HG03521 (cell line): ENCODE data around the gene OPCML.

ENCODE experiments used
- ATAC-seq: cut with Tn5 transposase; IDR thresholded peaks from one replicate; pipeline ENCODE4 v1.9.1; 2021; ENCODE audit warnings: mild to moderate bottlenecking, moderate library complexity; ENCODE audit not compliant: unreplicated experiment

OPCML gene

GRCh38 chr11:132962041-132962440 lies 570.3 kb downstream of the OPCML start:
- ATAC-seq = no peak

GRCh38 chr11:132961453-132961852 lies 570.8 kb downstream of the OPCML start:
- ATAC-seq = no peak

GRCh38 chr11:132960273-132961078 lies 571.8 kb downstream of the OPCML start:
- ATAC-seq = no peak

- ATAC-seq = no peak
Observed at GRCh38 chr11:132959693-132960092, 572.6 kb downstream of the OPCML start.

- no peak for ATAC-seq
Observed at GRCh38 chr11:132957881-132958280, 574.4 kb downstream of the OPCML start.

DNA sequence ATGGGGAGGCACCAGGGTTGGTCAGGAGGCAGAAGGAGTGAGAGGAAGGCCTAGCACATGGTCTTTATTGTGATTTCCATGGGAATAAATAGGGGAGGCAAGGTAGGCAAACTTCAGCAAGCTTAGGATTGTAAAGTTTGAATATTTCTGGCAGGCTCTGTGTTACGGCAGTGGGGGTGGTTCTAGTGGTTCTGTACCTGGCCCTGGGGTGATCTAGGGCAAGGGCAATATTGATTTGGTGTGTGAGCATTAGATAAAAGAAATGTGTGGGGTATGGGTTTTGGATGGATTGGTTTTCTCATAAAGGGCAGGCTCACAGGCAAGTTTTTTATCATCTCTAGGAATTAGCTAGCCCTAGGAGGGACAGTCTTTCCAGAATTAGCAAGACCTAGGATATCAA lies 584.0 kb downstream of the OPCML start:
- no peak for ATAC-seq

DNA sequence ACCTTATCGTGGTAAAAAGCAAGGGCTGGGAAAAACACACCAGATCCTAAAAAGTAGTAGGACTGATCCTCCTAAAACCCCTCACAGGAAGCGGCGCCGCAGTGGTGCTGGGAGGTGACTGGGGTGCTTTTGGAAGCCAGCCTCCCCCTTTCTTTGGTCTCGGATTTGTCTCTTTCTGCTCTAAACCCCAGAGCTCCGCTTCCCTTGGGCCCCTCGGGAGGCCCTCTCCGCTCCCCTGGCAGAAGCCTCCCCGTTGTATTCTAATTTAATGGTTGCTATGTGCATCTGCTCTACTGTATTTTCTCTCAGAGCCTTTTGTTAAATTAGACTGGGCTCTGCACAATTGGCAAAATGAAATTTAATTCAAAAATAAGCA lies 587.7 kb downstream of the OPCML start:
- ATAC-seq = no peak

GRCh38 chr11:132943706-132944568 lies 588.4 kb downstream of the OPCML start:
- no peak for ATAC-seq

DNA sequence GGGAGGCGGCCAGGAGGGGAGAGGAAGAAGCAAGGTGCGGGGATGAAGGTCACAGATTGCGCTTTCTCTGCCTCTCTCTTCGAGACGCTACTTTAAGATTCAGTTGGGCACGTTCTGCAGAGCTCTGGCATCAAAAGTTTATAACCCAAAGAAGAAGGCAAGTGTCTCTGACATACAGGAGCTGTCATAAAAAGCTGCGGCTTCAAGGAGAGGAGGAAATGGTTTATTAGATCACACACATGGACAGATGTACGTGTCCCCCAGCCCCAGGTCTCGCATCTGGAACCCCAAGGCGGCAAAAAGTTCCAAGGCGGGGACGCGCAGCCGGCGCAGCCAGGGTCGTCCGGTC lies 589.0 kb downstream of the OPCML start:
- ATAC-seq = no peak

DNA sequence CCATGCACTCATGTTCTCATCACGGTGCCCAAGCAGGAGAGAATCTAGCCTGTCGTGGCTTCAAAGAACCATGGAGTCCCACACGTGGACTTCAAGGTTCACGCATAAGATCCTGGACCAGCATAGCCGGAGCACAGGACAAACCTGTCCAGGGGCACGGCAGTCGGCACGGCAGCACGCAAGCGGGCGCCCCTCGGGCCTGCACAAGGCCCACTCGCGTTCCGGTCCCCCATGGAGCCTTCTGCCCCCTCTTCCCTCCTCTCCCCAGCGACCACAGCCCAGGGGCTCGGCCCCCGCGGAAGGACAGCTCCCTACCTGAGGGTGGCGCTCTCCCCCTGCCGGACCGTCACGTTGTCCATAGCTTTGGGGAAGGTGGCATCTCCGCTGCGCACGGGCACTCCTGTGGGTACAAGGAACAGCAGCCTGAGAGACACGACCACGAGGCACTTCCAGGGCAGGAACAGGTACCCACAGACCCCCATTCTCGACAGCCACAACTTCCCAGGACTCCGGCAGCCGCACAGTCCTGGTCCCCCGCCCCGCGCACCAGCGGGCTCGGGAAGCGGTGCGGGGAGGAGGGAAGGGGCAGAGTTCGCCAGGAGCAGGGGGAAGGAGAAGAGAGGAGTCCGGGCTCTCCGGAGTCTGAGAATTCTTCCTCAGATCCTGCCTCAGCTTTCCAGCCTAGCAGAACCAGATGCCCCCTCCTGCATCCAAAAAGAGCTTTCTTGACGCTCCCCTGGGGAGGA lies 589.5 kb downstream of the OPCML start:
- ATAC-seq = no peak

DNA sequence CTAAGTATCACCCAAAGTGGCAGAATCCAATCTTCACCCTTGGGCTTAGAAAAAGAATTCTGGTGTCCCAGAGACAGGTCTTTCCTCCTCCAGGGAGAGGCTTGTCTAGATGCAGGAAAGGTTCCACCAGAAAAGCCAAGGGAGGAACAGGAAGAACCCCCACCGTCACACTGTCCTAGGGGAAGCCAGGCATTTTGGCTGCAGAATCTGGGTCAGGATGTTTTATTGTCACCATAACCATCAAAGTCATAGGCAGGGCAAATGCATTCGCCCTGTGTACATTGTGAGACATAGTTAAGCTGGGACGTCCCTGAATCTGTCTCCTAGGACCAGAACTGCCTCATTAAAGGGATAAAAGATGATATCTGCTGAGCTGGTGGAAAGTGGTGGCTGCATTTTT lies 590.5 kb downstream of the OPCML start:
- ATAC-seq = no peak

DNA sequence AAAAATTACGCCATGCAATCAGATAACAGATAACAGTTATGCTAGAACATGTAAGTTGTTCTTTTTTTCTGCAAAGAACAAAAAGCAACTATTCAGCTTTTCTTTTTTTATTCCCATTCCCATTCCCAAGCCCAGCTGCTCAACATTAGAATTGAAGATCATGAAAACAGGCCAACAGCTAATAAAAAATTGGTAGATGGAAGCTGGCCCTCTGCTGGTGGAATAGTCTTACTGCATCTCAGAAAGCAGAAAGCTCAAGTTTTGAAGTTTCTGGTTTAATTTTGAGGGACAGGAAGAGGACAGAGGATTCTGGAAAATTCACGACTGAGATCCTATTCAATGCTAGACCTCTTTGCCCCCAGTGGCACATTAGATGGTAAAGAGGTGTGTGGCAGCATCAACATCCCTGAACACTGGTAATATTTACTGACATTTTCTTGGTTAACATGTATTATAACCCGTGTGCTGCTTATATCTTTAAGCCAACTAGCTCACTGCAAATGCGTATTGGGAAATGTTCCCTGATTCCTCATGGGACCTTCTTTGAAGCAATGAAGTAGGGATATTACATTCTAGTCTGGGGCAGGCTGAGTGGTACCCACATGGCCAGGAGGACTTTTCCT lies 591.2 kb downstream of the OPCML start:
- ATAC-seq = no peak

- ATAC-seq = no peak
Observed at GRCh38 chr11:132937016-132937415, 595.3 kb downstream of the OPCML start.

- ATAC-seq = no peak
Observed at GRCh38 chr11:132935383-132935782, 596.9 kb downstream of the OPCML start.

DNA sequence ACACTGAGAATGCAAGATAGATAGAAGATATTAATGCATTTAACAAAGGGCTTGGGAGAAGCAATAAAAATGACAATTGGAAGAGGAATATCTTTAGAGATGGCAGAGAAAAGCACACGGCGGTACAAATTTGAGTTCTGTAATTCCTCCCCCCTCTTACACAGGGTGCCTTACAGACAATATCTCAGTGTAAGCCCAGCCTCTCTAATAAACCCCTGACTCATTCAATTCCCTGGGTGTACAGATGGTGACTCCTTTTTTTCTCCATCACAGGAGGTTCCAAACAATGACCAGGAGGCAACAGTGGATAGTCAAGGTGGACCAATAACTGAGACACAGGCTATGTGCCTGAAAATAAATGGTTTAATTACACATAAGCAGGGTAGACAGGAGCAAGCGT lies 598.6 kb downstream of the OPCML start:
- ATAC-seq = no peak

DNA sequence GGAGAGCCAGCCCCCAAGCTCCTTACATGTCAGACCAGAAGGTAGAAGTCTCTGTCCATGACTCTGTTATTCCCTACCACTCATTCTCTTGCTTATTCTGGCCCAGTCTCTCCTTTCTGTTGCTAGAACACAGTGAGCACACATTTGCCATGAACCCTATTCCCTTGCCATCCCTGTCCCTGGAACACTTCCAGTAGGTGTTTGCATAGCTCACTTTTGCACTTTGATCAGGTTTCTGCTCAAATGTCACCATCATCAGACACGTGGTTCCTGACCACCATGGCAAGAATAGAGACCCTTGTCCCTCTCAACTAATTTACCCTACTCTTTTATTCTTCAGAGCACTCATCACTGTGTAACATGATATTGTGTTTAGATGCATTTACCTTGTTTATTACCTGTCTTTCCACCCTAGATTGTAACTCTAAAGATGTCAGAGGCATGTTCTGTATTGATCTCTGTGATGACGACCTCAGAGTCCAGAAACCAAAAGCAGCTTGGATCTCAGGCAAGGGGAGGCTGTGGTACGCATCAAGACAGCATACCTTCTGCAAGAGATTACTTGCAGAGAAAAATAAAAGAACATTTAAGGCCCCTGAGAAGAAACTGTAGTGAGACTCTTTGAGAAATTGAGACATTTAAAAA lies 606.4 kb downstream of the OPCML start:
- ATAC-seq = no peak

DNA sequence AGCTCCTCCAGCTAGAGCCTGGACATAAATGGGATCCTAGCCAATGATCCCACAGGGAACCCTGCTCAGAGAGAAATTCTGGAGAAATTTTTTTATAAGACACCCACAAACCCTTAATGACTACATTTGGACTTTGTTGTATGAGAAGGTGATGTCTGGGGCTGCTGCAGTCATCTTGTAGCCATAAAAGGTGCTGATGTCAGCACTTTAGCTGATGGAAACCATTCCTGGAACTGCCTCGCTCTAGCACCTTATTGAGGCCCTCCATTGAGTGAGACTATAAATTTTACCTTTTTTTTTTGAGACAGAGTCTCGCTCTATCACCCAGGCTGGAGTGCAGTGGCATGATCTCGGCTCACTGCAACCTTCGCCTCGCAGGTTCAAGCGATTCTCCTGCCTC lies 610.7 kb downstream of the OPCML start:
- ATAC-seq = no peak

GRCh38 chr11:132920451-132921096 lies 611.7 kb downstream of the OPCML start:
- ATAC-seq = no peak

GRCh38 chr11:132914600-132914999 lies 617.7 kb downstream of the OPCML start:
- no peak for ATAC-seq

GRCh38 chr11:132913886-132914285 lies 618.4 kb downstream of the OPCML start:
- ATAC-seq = no peak
